ENCODE data around the gene PPIP5K2. TPM values are rescaled to one million over a fixed set of nuclear protein-coding genes. Genes with fewer than 3 reads are reported as not detected.
"Not testable (repeated sequence)": the region's sequence is repeated elsewhere in the genome, so short reads cannot be mapped to it uniquely, and the experiment has no call there.

PPIP5K2 gene
- 10 to 100 TPM; 30.4 to 38.6 TPM for total RNA-seq
- 10 to 100 TPM in 1 of 2 donors, 1 to 10 TPM in 1; 9.7 to 24.5 TPM for polyA plus RNA-seq

DNA sequence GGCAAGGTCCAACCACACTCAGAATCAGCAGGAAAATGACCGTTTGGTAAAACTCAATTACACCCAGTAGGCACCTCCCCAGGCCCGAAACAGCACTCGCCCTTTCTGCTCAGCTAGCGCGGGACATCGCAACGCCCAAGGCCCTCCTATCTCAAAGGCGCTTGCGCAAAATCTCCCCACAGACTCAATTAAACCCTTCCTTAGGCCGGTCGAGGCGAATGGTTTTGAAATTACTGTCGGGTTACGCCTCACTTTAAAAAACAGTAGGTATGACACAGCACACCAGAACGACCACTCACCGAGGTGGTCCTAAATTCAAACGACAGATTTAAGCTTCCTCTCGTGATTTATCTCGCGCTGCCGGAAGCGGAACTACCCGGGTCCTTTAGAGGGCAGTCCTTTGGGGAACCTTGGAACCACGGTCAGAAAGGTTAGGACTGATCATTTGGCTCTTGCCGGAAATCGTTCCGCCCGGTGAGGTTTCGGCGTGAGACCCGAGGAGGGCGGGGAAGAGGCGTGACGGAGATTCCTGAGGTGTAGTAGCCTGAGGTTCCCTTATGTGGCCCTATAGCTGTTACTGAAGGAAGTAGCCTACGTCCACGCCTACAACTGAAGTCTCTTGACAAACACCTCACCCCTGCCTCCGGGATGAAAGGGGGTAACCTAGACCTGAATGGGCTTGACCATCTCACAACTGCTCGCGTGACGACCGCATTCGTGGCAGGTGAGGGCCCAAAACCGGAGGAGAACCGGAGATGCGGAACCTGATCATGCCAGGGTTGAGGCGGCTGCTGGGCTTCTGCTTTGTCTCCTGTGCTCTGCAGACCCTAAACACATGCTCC, at the start of gene PPIP5K2, which contains the start of gene GIN1:
Gene PPIP5K2 (plus strand): TSS at position 537 of the 842 bp plus-strand sequence. CDS start 9,289 bp downstream, outside the sequence.
Gene GIN1 (minus strand): TSS at position 374 of the 842 bp plus-strand sequence. CDS start 11,431 bp downstream, outside the sequence.
- WGBS, result under 1% methylated on average over 46 of the region's 46 CpGs
- TF ChIP-seq GABPA (IDR thresholded peaks at IDR 0.05 in 1 of 2, conservative IDR thresholded peaks at IDR 0.05 in 1 of 2) (peak; percentile 100), NR2F2 (IDR thresholded peaks at IDR 0.05) (peak; percentile 99), HNF4A (conservative IDR thresholded peaks at IDR 0.05) (peak; percentile 93 to 99), RXRA (IDR thresholded peaks at IDR 0.05) (peak; percentile 92 to 95), SP1 (IDR thresholded peaks at IDR 0.05) (peak; percentile 87), RAD21 (IDR thresholded peaks at IDR 0.05) (peak; percentile 25 to 41), EGR1 (IDR thresholded peaks at IDR 0.05; ENCODE audit: low read depth in 2 of 2) (peak; percentile 68 to 70), FOXA2 (IDR thresholded peaks at IDR 0.05) (peak; percentile 29), TAF1 (conservative IDR thresholded peaks at IDR 0.05) (peak; percentile 95), HNF4G (IDR thresholded peaks at IDR 0.05) (peak; percentile 97), JUND (IDR thresholded peaks at IDR 0.05) (peak; percentile 59 to 64), CTCF (IDR thresholded peaks at IDR 0.05; ENCODE audit: low read depth, low read length, missing input control) (no peak), FOXA1 (IDR thresholded peaks at IDR 0.05) (peak; percentile 70), YY1 (IDR thresholded peaks at IDR 0.05) (peak; percentile 89)
- TF ChIP-seq, protein P1, sequence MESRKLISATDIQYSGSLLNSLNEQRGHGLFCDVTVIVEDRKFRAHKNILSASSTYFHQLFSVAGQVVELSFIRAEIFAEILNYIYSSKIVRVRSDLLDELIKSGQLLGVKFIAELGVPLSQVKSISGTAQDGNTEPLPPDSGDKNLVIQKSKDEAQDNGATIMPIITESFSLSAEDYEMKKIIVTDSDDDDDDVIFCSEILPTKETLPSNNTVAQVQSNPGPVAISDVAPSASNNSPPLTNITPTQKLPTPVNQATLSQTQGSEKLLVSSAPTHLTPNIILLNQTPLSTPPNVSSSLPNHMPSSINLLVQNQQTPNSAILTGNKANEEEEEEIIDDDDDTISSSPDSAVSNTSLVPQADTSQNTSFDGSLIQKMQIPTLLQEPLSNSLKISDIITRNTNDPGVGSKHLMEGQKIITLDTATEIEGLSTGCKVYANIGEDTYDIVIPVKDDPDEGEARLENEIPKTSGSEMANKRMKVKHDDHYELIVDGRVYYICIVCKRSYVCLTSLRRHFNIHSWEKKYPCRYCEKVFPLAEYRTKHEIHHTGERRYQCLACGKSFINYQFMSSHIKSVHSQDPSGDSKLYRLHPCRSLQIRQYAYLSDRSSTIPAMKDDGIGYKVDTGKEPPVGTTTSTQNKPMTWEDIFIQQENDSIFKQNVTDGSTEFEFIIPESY (IDR thresholded peaks at IDR 0.05), result peak; percentile 94
- TF ChIP-seq, protein P2, sequence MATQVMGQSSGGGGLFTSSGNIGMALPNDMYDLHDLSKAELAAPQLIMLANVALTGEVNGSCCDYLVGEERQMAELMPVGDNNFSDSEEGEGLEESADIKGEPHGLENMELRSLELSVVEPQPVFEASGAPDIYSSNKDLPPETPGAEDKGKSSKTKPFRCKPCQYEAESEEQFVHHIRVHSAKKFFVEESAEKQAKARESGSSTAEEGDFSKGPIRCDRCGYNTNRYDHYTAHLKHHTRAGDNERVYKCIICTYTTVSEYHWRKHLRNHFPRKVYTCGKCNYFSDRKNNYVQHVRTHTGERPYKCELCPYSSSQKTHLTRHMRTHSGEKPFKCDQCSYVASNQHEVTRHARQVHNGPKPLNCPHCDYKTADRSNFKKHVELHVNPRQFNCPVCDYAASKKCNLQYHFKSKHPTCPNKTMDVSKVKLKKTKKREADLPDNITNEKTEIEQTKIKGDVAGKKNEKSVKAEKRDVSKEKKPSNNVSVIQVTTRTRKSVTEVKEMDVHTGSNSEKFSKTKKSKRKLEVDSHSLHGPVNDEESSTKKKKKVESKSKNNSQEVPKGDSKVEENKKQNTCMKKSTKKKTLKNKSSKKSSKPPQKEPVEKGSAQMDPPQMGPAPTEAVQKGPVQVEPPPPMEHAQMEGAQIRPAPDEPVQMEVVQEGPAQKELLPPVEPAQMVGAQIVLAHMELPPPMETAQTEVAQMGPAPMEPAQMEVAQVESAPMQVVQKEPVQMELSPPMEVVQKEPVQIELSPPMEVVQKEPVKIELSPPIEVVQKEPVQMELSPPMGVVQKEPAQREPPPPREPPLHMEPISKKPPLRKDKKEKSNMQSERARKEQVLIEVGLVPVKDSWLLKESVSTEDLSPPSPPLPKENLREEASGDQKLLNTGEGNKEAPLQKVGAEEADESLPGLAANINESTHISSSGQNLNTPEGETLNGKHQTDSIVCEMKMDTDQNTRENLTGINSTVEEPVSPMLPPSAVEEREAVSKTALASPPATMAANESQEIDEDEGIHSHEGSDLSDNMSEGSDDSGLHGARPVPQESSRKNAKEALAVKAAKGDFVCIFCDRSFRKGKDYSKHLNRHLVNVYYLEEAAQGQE (IDR thresholded peaks at IDR 0.05), result no peak
- TF ChIP-seq, protein P3, sequence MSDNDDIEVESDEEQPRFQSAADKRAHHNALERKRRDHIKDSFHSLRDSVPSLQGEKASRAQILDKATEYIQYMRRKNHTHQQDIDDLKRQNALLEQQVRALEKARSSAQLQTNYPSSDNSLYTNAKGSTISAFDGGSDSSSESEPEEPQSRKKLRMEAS (IDR thresholded peaks at IDR 0.05), result peak; percentile 95
- TF ChIP-seq, protein P4, sequence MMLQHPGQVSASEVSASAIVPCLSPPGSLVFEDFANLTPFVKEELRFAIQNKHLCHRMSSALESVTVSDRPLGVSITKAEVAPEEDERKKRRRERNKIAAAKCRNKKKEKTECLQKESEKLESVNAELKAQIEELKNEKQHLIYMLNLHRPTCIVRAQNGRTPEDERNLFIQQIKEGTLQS (IDR thresholded peaks at IDR 0.05), result peak; percentile 55
- Histone ChIP-seq H3K9me3 (ENCODE audit: control insufficient read depth in 4 of 4, low read length in 3 of 4) (no peaks in the 10 kb centered on the region), H3K36me3 (ENCODE audit: control insufficient read depth in 4 of 4, insufficient read depth in 3 of 4, low read depth in 1 of 4, low read length in 3 of 4) (no peaks in the 10 kb centered on the region), H3K27me3 (ENCODE audit: control insufficient read depth in 4 of 4, insufficient read depth in 4 of 4, low read length in 3 of 4) (no peaks in the 10 kb centered on the region), H3K9ac (ENCODE audit: low read depth in 1 of 2, low read length in 2 of 2) (peak within 1 kb of the TSS; percentile 73 to 100), H3K27ac (ENCODE audit: low read depth in 1 of 2, low read length in 2 of 2) (peak within 1 kb of the TSS; percentile 97 to 99), H3K4me3 (ENCODE audit: low read depth in 1 of 3, low read length in 3 of 3) (peak within 1 kb of the TSS; percentile 68 to 100 (median 100)), H3K4me1 (ENCODE audit: control insufficient read depth in 4 of 4, insufficient read depth in 4 of 4, low read length in 3 of 4) (peaks cover 0 to 25% (median 18%) of the 10 kb centered on the region in 4 donors)
- DNase-seq (ENCODE audit: low spot score), result peak; percentile 98

- not testable (repeated sequence) for H3K9ac ChIP-seq (ENCODE audit: low read depth in 1 of 2, low read length in 2 of 2); H3K36me3 ChIP-seq (ENCODE audit: control insufficient read depth in 4 of 4, insufficient read depth in 3 of 4, low read depth in 1 of 4, low read length in 3 of 4); H3K4me3 ChIP-seq (ENCODE audit: low read depth in 1 of 3, low read length in 3 of 3); H3K27me3 ChIP-seq (ENCODE audit: control insufficient read depth in 4 of 4, insufficient read depth in 4 of 4, low read length in 3 of 4); H3K27ac ChIP-seq (ENCODE audit: low read depth in 1 of 2, low read length in 2 of 2); H3K4me1 ChIP-seq (ENCODE audit: control insufficient read depth in 4 of 4, insufficient read depth in 4 of 4, low read length in 3 of 4); DNase-seq (ENCODE audit: low spot score)
- WGBS, result 77% methylated on average over 4 of the region's 4 CpGs
- peaks cover 6 to 20% (median 14%) of the 10 kb centered on the region in 4 donors for H3K9me3 ChIP-seq (ENCODE audit: control insufficient read depth in 4 of 4, low read length in 3 of 4)
Observed at GRCh38 chr5:103073500-103073899, 46.6 kb upstream of the PPIP5K2 start.

Measured in liver (tissue), 9 donors.